Neural progenitor cell (in vitro differentiated cells): Measurements from ENCODE around the gene NME9. TPM values are rescaled to one million over a fixed set of nuclear protein-coding genes. Genes with fewer than 3 reads are reported as not detected.

Source experiments
- DNase-seq: peaks from one replicate; pipeline ENCODE4 v3.0.0-alpha.2; 2016; ENCODE audit warnings: low spot score
- H2AFZ ChIP-seq: fragments of 200-600 bp; sonication (generic); replicated peaks from 2 replicates; pipeline ENCODE4 v1.6.1; 2016; ENCODE audit warnings: antibody characterized with exemption
- H3F3A ChIP-seq: fragments of 200-600 bp; sonication (generic); 2 replicates; pipeline ENCODE4 v1.6.1; 2016; ENCODE audit warnings: antibody characterized with exemption, low read depth
- H3K27ac ChIP-seq: fragments of 200-600 bp; sonication (generic); 2 replicates; pipeline ENCODE4 v1.5.1; 2016; ENCODE audit warnings: mild to moderate bottlenecking
- H3K27me3 ChIP-seq: fragments of 200-600 bp; sonication (generic); 2 replicates; pipeline ENCODE4 v1.6.1; 2016; ENCODE audit warnings: mild to moderate bottlenecking, moderate library complexity
- H3K36me3 ChIP-seq: fragments of 200-600 bp; sonication (generic); 2 replicates; pipeline ENCODE4 v1.5.1; 2016
- H3K4me1 ChIP-seq: fragments of 200-600 bp; sonication (generic); 2 replicates; pipeline ENCODE4 v1.6.1; 2016; ENCODE audit warnings: mixed run types
- H3K4me2 ChIP-seq: fragments of 200-600 bp; sonication (generic); 2 replicates; pipeline ENCODE4 v1.6.1; 2016
- H3K4me3 ChIP-seq: fragments of 200-600 bp; sonication (generic); 2 replicates; pipeline ENCODE4 v1.5.1; 2016
- H3K79me2 ChIP-seq: fragments of 200-600 bp; sonication (generic); 2 replicates; pipeline ENCODE4 v1.6.1; 2016; ENCODE audit warnings: low read depth
- H3K9ac ChIP-seq: fragments of 200-600 bp; sonication (generic); 2 replicates; pipeline ENCODE4 v1.6.1; 2016
- H3K9me3 ChIP-seq: fragments of 200-600 bp; sonication (generic); 2 replicates; pipeline ENCODE4 v1.5.1; 2016; ENCODE audit warnings: low read depth
- H4K20me1 ChIP-seq: fragments of 200-600 bp; sonication (generic); 2 replicates; pipeline ENCODE4 v1.6.1; 2016; ENCODE audit warnings: low read depth
- H3K27ac Mint-ChIP-seq: 3 replicates; pipeline ENCODE4 v1.8.0; 2021; ENCODE audit warnings: mixed read lengths
- H3K27me3 Mint-ChIP-seq: 2 replicates; pipeline ENCODE4 v1.8.0; 2022; ENCODE audit warnings: low read depth, mild to moderate bottlenecking, inconsistent platforms, moderate library complexity, mixed read lengths; ENCODE audit not compliant: insufficient read depth
- H3K36me3 Mint-ChIP-seq: 3 replicates; pipeline ENCODE4 v1.8.0; 2021; ENCODE audit warnings: mixed read lengths
- H3K4me1 Mint-ChIP-seq: 3 replicates; pipeline ENCODE4 v1.8.0; 2021; ENCODE audit warnings: mixed read lengths
- H3K4me3 Mint-ChIP-seq: 3 replicates; pipeline ENCODE4 v1.8.0; 2021; ENCODE audit warnings: mild to moderate bottlenecking, moderate library complexity, mixed read lengths
- H3K9me3 Mint-ChIP-seq: 3 replicates; pipeline ENCODE4 v1.8.0; 2020; ENCODE audit warnings: mixed read lengths
- CTCF ChIP-seq: fragments of 200-600 bp; sonication (generic); IDR thresholded peaks from 2 replicates; pipeline ENCODE4 v1.5.1; 2017; ENCODE audit warnings: antibody characterized with exemption, mild to moderate bottlenecking
- EZH2 ChIP-seq: fragments of 200-600 bp; sonication (generic); IDR thresholded peaks from 2 replicates; pipeline ENCODE4 v1.6.1; 2017; ENCODE audit warnings: antibody characterized with exemption, mild to moderate bottlenecking, moderate library complexity
- EZH2phosphoT487 ChIP-seq: fragments of 200-600 bp; sonication (generic); IDR thresholded peaks from 2 replicates; pipeline ENCODE4 v1.6.1; 2017; ENCODE audit warnings: antibody characterized with exemption
- total RNA-seq: library from RNA; depleted of rRNA; stranded (reverse); fragments of >200 nt; gene quantifications from 2 replicates; pipeline ENCODE4 v1.2.3, GENCODE V29; 2015; ENCODE audit warnings: low replicate concordance

NME9 gene
- total RNA-seq, 1 donor from 2014 or later, result 1.1 TPM

GRCh38 chr3:138334608-138335007 is 5.0 kb upstream of the NME9 start:
- H2AFZ ChIP-seq, result no peak overlapping the region
- no peaks in the 10 kb centered on the region for H3K36me3 ChIP-seq
- no peaks in the 10 kb centered on the region for H3K79me2 ChIP-seq
- no peak for DNase-seq
- no peaks in the 10 kb centered on the region for H4K20me1 ChIP-seq
- Mint-ChIP-seq H3K9me3 (no peaks in the 10 kb centered on the region), H3K27me3 (peaks cover 2% of the 10 kb centered on the region), H3K4me1 (peaks cover 8% of the 10 kb centered on the region), H3K27ac (no peak overlapping the region), H3K4me3 (no peak overlapping the region), H3K36me3 (no peaks in the 10 kb centered on the region)
- H3K27ac ChIP-seq, result no peak overlapping the region
- no peak overlapping the region for H3K4me3 ChIP-seq
- H3K4me1 ChIP-seq, result peaks cover 3% of the 10 kb centered on the region
- no peaks in the 10 kb centered on the region for H3K27me3 ChIP-seq
- no peak overlapping the region for H3K4me2 ChIP-seq
- H3F3A ChIP-seq, result no peaks in the 10 kb centered on the region
- H3K9ac ChIP-seq, result no peak overlapping the region
- H3K9me3 ChIP-seq, result no peaks in the 10 kb centered on the region
- no peak for TF ChIP-seq EZH2phosphoT487
- no peak for TF ChIP-seq EZH2
- TF ChIP-seq CTCF, result no peak

- Histone ChIP-seq H3F3A (no peaks in the 10 kb centered on the region), H3K9me3 (no peaks in the 10 kb centered on the region), H3K9ac (no peak overlapping the region), H3K27ac (no peak overlapping the region), H3K4me3 (no peak overlapping the region), H4K20me1 (no peaks in the 10 kb centered on the region), H3K79me2 (no peaks in the 10 kb centered on the region), H3K27me3 (no peaks in the 10 kb centered on the region), H3K4me2 (no peak overlapping the region), H3K36me3 (no peaks in the 10 kb centered on the region), H3K4me1 (peaks cover 11% of the 10 kb centered on the region), H2AFZ (peak overlapping the region; percentile 48)
- no peaks in the 10 kb centered on the region for H3K9me3 Mint-ChIP-seq
- peaks cover 19% of the 10 kb centered on the region for H3K4me1 Mint-ChIP-seq
- H3K4me3 Mint-ChIP-seq, result no peak overlapping the region
- DNase-seq, result peak; percentile 25
- no peak for TF ChIP-seq EZH2
- peak; percentile 66 for TF ChIP-seq CTCF
- H3K36me3 Mint-ChIP-seq, result no peaks in the 10 kb centered on the region
- no peak overlapping the region for H3K27ac Mint-ChIP-seq
- H3K27me3 Mint-ChIP-seq, result peaks cover 4% of the 10 kb centered on the region
Measured at GRCh38 chr3:138332472-138333073, 2.9 kb upstream of the NME9 start.

DNA sequence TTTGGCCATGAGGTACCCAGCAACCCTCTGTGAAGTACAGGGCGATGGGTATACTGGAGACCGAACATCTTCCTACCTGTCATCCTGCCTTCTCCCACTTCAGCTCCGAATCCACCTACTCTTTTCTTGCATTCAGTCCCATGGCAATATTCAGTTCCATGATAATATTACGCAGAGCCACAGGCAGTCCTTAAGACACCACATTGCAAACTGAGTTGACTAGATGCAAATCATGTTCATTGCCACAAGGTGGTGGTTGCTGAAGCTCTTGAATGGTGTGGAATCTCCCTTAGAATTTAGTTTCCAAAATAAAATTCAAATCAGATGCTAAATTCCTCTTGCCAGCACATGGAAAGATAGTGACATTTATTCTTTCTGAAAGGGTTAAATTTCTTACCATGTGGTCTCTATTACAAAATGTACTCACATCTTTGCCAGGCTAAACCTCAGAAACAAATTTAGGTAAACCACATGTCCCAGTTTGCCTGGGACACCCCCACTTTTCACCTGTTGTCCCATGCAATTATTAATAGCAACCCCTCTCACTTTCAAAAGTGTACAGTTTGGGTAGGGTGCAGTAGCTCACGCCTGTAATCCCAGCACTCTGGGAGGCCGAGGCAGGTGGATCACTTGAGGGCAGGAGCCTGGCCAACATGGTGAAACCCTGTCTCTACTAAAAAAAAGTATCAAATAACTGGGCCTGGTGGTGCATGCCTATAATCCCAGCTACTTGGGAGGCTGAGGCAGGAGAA is 1.7 kb upstream of the NME9 start:
- TF ChIP-seq CTCF, result no peak
- no peak for TF ChIP-seq EZH2
- no peak for TF ChIP-seq EZH2phosphoT487

More for the DNA sequence above, 1.7 kb upstream of the NME9 start:
- H3K9me3 Mint-ChIP-seq, result no peaks in the 10 kb centered on the region
- H3K9ac ChIP-seq, result no peak overlapping the region
- peak overlapping the region; percentile 21 for H3K4me3 Mint-ChIP-seq
- no peak overlapping the region for H3K4me2 ChIP-seq
- no peaks in the 10 kb centered on the region for H4K20me1 ChIP-seq
- DNase-seq, result no peak
- no peaks in the 10 kb centered on the region for H3K79me2 ChIP-seq
- H3K27ac Mint-ChIP-seq, result no peak overlapping the region
- H3K27ac ChIP-seq, result no peak overlapping the region
- H3K36me3 ChIP-seq, result no peaks in the 10 kb centered on the region
- H3F3A ChIP-seq, result no peaks in the 10 kb centered on the region
- H2AFZ ChIP-seq, result no peak overlapping the region
- H3K4me3 ChIP-seq, result no peak overlapping the region
- peaks cover 4% of the 10 kb centered on the region for H3K27me3 Mint-ChIP-seq
- H3K36me3 Mint-ChIP-seq, result no peaks in the 10 kb centered on the region
- H3K4me1 ChIP-seq, result peaks cover 11% of the 10 kb centered on the region
- H3K27me3 ChIP-seq, result no peaks in the 10 kb centered on the region
- H3K4me1 Mint-ChIP-seq, result peaks cover 19% of the 10 kb centered on the region
- H3K9me3 ChIP-seq, result no peaks in the 10 kb centered on the region
